HFFc6 (cell line): Measurements from ENCODE around the gene CD81. TPM values are rescaled to one million over a fixed set of nuclear protein-coding genes. Genes with fewer than 3 reads are reported as not detected.

Experiments
- DNase-seq: peaks from one replicate; pipeline ENCODE4 v3.0.0-alpha.2; 2018
- H3K27ac Mint-ChIP-seq: 2 replicates; pipeline ENCODE4 v1.8.0; 2020; ENCODE audit warnings: mild to moderate bottlenecking, mixed read lengths
- H3K27me3 Mint-ChIP-seq: 2 replicates; pipeline ENCODE4 v1.8.0; 2021; ENCODE audit warnings: mild to moderate bottlenecking, moderate library complexity, mixed read lengths; ENCODE audit not compliant: insufficient read depth
- H3K36me3 Mint-ChIP-seq: 2 replicates; pipeline ENCODE4 v1.8.0; 2021; ENCODE audit warnings: low read depth, mixed read lengths
- H3K4me1 Mint-ChIP-seq: 2 replicates; pipeline ENCODE4 v1.8.0; 2020; ENCODE audit warnings: low read depth, mixed read lengths
- H3K4me3 Mint-ChIP-seq: 2 replicates; pipeline ENCODE4 v1.8.0; 2020; ENCODE audit warnings: mild to moderate bottlenecking, moderate library complexity, mixed read lengths
- H3K9me3 Mint-ChIP-seq: 2 replicates; pipeline ENCODE4 v1.8.0; 2020; ENCODE audit warnings: mild to moderate bottlenecking, mixed read lengths
- CTCF ChIP-seq: fragments of 200-600 bp; sonication (generic); IDR thresholded peaks from 2 replicates; pipeline ENCODE4 v1.5.0; 2021; ENCODE audit warnings: antibody characterized with exemption, mild to moderate bottlenecking
- total RNA-seq, 6 experiments: library from RNA; stranded (reverse); fragmentation: NEBNext Ultra II Directional; extraction: Animal tissue kit (Norgen Biotek cat#: 25700); gene quantifications; 2 replicates in 1 of 6; 3 replicates in 5 of 6; pipeline ENCODE4 v1.2.3, GENCODE V29; 2021

CD81 gene
- total RNA-seq, 6 experiments from 2014 or later = 540 to 738 (median 627) TPM

DNA sequence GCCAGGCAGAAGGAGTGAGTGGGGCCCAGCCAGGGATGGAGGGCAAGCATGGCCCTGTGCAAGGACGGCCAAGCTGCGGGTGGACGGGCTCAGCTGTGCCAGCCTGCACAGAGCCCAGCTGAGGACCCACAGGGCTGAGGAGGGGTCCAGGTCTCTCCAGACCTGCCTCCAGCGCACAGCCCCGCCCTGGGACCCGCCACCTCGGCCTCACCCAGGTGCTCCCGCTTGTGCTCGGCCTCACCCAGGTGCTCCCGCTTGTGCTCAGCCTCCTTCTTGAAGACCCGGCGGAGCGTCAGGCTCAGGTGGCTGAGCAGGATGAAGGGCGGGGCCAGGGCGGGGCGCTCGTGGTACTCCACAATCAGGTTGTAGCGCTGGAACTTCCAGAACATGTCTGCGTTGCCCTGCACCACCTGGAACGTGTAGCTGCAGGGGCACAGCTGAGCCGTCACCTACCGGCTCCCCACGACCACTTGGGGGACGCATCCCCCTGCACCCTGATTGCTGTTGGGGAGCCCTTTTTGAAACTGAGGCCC is 29.8 kb downstream of the CD81 start:
- DNase-seq = no peak
- H3K4me1 Mint-ChIP-seq = 0 out of 2 replicates have a peak, but pooled peaks cover 7% of the 10 kb centered on the region
- no peaks in the 10 kb centered on the region for H3K36me3 Mint-ChIP-seq
- no peak overlapping the region for H3K4me3 Mint-ChIP-seq
- no peak for TF ChIP-seq CTCF
- peaks cover 25% of the 10 kb centered on the region for H3K27me3 Mint-ChIP-seq
- H3K27ac Mint-ChIP-seq = no peak overlapping the region
- no peaks in the 10 kb centered on the region for H3K9me3 Mint-ChIP-seq

DNA sequence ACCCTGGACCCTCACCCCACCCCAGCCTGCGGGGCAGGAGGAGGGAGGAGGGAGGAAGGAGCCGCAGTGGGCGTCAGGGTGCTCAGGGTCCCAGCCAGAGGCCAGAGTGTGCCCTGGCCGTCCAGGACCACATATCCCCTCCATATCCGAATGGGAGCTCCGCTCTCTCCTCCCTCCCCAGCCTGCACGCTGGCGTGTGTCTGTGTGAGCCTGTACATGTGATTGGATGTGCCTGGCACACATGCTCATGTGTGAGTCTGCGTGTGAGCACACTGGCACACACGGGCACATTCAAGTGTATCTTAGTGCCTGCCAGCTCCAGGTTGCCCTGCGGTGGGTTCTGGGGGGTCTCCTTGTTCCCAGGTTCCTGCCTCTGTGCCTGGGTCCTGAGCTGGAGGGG is 31.6 kb downstream of the CD81 start:
- H3K36me3 Mint-ChIP-seq = no peaks in the 10 kb centered on the region
- no peaks in the 10 kb centered on the region for H3K4me1 Mint-ChIP-seq
- H3K9me3 Mint-ChIP-seq = no peaks in the 10 kb centered on the region
- H3K4me3 Mint-ChIP-seq = no peak overlapping the region
- DNase-seq = no peak
- peaks cover 29% of the 10 kb centered on the region for H3K27me3 Mint-ChIP-seq
- no peak overlapping the region for H3K27ac Mint-ChIP-seq
- no peak for TF ChIP-seq CTCF

DNA sequence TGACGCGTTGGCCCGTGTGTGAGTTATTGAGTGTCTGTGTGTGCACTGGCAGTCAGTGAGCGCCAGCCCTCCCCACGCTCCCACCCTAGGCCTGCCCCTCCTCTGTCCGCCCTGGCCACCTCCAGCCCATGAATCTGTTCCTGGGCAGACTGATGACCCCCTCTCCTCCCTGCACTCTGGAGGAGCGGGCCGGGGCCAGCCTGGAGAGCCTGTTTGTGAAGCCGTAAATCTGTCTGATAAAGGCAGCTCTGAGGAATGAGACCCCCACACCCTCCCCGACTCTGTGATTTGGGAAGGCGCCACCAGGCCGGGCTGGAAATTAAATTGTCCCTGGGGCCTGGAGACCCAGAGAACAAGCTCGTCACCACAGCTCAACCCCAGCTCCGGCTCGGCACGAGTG is 32.0 kb downstream of the CD81 start:
- H3K9me3 Mint-ChIP-seq = no peaks in the 10 kb centered on the region
- H3K36me3 Mint-ChIP-seq = no peaks in the 10 kb centered on the region
- H3K27ac Mint-ChIP-seq = no peak overlapping the region
- peaks cover 29% of the 10 kb centered on the region for H3K27me3 Mint-ChIP-seq
- no peaks in the 10 kb centered on the region for H3K4me1 Mint-ChIP-seq
- no peak for TF ChIP-seq CTCF
- no peak for DNase-seq
- no peak overlapping the region for H3K4me3 Mint-ChIP-seq

DNA sequence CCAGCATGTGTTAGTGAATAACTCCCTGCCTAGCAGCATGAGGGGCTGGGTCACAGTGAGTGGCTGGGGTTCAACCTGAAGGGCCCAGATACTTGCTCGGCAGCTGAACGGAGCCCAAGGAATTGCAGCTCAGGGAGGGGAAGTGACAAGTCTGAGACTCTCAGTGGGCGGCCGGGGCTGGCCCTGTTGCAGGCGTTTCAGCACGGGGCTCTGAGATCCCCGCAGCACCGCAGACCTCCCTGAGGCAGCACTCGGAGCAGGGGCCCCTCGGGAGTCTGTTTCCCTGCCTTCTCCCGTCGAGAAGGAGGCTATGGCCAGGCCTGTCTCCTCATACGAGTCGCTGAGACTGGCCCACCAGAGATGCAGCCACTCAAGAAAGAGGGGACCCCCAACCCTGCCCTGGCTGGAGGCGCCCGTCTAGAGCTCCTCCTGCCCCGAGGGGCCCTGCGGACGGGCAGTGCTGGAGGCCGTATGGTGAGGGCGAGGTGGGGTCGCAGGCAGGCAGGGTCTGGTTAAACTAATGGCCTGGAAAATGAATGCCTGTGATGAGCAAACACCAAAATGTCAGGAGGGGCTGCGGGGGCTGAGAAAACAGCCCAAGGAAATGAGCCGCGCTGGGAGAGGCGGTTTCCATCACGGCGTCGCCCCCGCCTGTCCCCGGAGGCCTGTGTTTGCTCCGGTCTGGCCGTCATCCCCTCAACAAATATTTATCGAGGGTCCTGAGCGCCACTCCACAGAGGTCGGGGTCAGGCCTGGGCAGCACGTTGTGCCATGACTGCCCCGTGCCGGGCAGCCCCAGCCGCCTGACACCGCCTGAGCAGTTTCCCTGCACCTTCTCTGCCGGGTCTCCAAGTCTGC is 32.7 kb downstream of the CD81 start:
- Mint-ChIP-seq H3K4me3 (no peak overlapping the region), H3K36me3 (no peaks in the 10 kb centered on the region), H3K27ac (no peak overlapping the region), H3K9me3 (no peaks in the 10 kb centered on the region), H3K27me3 (peaks cover 23% of the 10 kb centered on the region), H3K4me1 (no peaks in the 10 kb centered on the region)
- no peak for TF ChIP-seq CTCF
- DNase-seq = no peak

DNA sequence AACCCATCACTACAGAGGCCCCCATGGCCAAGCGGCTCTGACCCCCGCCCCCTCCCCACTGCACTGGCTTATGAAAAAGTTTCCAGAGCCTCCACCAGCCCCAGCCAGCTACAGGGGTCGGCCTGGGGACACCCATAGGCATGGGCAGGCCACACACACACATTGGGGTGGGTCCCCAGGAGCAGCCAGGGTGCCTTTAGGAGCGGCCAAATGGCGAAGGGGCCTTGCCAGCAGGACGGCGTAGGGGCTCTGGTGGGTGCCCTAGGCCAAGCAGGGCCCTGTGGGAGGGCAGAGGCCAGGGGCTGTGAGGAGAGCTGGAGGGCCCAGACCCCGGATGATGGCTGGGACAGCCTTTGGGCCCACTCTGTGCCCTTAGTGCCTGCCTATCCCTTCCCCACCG is 33.5 kb downstream of the CD81 start:
- Mint-ChIP-seq H3K4me3 (no peak overlapping the region), H3K4me1 (no peaks in the 10 kb centered on the region), H3K27ac (no peak overlapping the region), H3K27me3 (peaks cover 17% of the 10 kb centered on the region), H3K9me3 (no peaks in the 10 kb centered on the region), H3K36me3 (no peaks in the 10 kb centered on the region)
- DNase-seq = no peak
- TF ChIP-seq CTCF = no peak
